ENCODE results near the gene ARHGEF37.

The ARHGEF37 gene

DNA sequence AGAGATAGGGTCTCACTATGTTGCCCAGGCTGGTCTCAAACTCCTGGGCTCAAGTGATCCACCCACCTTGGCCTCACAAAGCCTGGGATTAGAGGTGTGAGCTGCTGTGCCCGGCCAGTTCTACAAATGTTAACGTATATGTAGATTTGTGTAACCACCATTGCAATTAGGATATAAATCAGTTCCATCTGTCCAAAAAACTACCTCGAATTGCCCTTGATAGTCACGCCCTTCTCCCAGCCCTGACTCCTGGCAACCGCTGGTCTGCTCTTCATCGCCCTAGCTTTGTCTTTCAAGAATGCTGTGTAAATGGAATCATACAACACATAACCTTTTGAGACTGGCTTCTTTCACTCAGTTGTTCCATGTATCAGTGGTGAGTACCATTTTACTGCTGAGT, 102.7 kb downstream of the ARHGEF37 start:
- Mint-ChIP-seq H3K4me1 (peaks cover 42 to 56% of the 10 kb centered on the region in 2 donors), H3K9me3 (no peaks in the 10 kb centered on the region), H3K36me3 (no peaks in the 10 kb centered on the region), H3K4me3 (no peak overlapping the region), H3K27ac (no peak overlapping the region), H3K27me3 (peaks cover 15 to 21% of the 10 kb centered on the region in 2 donors)
- DNase-seq, result no peak
- ATAC-seq (replicated peaks), result no peak

GRCh38 chr5:149684371-149684770, 103.1 kb downstream of the ARHGEF37 start:
- ATAC-seq (replicated peaks), result no peak
- peaks cover 41 to 54% of the 10 kb centered on the region in 2 donors for H3K4me1 Mint-ChIP-seq

More at GRCh38 chr5:149684371-149684770, 103.1 kb downstream of the ARHGEF37 start:
- Mint-ChIP-seq H3K36me3 (peaks cover 0 to under 1% of the 10 kb centered on the region in 2 donors), H3K27me3 (peaks cover 19 to 25% of the 10 kb centered on the region in 2 donors), H3K4me3 (no peak overlapping the region), H3K27ac (no peak overlapping the region), H3K9me3 (no peaks in the 10 kb centered on the region)
- DNase-seq, result no peak
